GM18867 (cell line): ENCODE data around the gene FBRSL1.

ENCODE experiments used
- ATAC-seq: cut with Tn5 transposase; IDR thresholded peaks from one replicate; pipeline ENCODE4 v1.9.1; 2021; ENCODE audit warnings: mild to moderate bottlenecking, moderate library complexity; ENCODE audit not compliant: unreplicated experiment

Gene FBRSL1

DNA sequence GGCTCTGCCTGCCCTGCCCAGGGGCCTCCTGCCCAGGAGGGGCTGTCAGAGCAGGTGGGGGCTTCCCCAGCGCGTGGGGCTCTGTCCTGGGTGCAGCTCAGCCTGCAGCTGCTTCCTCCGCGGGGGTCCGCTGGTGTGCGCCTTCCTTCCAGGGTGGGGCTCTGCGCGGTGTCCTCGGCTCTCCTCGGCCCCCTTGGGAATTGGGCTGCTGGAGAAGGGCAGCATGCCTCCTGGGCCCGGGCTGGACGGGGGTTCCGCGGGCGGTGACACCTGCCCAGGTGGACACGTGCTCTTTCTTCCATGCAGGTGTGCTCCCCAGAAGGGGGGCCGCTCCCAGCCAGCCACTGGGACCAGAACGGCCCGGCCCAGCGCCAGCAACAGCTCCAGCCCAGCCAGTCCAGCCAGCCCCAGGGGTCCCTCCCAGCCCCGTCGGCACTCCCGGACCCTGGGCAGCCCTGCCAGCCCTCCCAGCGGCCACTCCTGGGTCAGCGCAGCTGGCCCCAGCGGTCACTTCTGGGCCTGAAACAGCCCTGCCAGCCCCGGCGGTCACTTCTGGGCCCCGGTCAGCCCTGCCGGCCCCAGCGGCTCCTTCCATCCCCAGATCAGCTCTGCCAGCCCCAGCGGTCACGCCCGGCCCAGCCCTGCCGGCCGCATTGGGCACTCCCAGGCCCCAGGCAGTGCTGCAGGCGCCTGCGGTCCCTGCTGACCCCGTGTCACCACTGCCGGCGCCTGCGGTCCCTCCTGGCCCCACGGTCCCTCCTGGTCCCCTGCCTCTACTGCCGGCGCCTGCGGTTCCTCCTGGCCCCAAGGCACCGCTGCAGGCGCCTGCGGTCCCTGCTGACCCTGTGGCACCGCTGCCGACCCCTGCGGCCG lies 19.1 kb downstream of the FBRSL1 start:
- no peak for ATAC-seq

DNA sequence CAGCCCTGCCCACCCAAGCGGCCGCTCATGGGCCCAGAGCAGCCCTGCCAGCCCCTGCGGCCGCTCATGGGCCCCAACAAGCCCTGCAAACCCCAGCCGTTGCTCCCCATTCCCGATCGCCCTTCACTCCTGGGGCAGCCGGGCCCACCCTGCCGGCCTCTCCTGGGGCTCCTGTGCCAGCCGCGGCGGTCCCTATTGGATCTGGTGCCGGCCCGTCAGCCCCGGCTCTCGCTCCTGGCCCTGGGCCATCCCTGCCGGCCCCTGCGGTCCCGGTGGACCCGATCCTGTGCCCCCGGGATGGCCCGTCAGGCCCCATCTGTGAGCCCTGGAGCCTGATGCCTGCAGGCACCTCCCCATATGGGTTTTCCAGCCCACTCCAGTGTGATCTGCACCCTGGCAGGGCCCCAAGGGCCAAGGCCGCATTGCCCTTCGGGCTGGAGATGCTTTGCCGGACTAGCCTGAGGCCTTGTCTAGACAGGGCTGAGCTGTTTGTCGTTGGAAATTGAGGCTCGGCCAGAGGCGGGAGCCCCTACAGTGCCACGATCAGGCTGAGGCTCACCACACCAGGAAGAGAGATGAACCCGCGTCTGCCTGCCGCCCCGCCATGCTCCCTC lies 20.3 kb downstream of the FBRSL1 start:
- no peak for ATAC-seq

DNA sequence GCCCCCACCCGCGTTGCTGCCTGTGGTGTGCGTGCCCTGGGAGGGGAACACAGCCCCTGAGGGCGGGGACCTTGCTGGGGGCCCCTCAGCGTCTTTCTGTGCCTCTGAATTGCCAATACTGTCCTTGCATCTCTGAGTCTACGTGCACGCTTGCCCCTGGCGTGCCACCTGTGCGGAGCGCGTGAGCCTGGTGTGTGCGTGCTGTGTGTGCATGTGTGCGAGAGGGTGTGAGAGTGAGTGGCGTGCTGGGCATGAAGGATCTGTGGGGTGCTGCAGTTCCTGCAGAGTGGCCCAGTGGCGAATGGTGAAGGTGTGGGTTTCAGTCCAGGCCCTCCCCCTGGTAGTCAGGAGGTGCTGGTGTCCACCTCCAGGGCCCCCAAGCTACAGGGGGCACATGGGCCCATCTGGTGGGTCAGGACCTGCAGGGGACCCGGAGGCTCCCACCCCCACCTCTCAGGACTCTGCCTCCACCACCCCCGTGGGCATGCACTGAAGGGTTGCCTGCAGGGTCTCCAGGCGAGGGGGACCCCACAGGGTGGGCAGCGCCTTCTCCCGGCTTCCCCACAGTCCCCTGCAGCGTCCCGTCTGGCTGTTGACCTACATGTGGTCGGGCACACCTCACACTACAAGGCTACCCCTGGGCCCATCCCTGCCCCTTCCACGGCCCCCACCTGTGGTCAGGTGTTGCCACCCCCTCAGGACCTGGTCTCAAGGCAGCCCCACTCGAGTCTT lies 21.0 kb downstream of the FBRSL1 start:
- no peak for ATAC-seq

DNA sequence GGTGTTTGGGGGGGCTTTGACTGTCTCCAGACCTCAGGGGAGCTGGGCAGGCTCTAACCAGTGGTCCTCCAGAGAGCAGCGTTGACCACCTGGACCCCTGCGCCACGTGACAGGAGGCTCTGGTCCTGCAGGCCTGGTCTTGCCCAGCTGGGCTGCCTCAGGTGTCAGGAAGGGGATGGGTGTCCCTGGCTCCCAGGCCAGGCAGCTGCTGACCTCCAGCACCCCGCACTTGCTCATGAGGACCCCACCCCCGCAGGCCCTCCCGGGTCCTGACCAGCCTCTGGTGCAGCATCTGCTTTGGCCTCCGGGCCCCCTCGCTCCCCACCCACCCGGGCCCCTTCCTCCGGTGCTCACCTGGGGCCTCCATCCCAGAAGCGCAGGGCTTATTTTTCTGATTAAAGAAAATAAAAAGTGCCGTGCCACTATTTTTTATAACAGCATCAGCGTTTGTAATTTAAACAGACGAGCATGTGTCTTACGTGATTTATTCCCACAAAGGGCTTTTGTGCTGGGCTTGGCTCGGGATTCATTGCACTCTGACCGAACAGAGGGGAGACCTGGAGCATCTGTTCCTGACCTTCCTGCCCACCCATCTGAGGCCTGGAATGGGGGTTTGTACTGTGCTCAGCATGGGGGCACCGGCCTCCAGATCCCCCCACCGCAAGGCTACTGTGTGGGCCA lies 21.7 kb downstream of the FBRSL1 start:
- no peak for ATAC-seq

DNA sequence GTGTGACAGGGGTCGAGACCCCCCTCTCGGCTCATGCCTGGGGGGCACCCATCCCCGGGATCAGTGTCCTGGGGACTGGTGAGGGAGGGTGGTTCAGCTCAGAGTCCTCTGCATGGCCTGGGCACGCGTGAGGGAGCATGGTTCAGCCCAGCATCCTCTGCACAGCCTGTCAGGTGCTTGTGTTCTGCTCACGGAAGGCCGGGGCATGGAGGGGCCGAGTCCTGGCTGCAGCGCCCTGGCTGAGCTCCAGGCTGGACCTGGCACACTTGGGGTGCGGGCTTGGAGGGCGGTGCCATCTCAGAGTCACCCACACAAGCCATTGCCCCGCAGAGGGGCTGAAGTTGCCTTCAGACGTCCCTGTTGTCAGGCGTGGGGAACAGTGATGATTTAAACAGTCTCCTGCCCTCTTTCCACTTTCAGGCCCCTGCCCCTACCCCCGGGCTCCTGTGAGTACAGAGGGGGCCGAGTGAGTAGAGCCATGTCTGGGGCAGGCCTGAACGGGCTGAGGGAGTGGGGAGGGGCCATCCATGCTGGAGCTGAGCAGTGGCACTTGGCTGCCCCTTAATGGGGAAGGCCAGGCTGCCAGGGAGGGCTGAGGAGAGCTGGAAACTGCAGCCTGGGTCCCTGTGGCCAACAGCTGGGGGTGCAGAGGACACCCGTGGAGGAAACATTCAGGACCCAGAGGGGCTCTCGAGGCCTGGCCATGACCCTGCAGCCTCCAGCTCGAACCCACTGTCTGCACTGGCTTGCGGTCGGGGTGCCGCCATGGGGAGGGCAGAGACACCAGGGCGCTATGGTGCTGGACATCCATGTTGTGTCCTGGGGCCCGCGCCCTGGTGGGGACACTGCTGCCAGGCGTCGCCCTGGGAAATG lies 22.5 kb downstream of the FBRSL1 start:
- no peak for ATAC-seq

DNA sequence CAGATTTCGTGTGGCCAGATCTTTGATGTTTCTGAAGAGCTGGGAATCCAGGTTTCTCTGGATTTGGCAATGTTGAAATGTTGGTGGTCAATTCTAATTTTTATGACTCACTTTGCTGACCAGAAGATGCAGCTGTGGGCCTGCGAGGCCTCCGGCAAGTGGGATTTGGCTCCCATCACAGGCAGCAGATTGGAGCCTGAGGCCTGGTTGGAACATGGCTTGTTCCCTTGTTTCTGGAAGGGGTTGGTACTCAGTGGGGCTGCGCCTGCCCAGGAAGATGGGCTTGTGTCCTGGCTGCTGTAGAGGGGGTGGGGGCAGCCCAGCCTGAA lies 23.1 kb downstream of the FBRSL1 start:
- no peak for ATAC-seq

DNA sequence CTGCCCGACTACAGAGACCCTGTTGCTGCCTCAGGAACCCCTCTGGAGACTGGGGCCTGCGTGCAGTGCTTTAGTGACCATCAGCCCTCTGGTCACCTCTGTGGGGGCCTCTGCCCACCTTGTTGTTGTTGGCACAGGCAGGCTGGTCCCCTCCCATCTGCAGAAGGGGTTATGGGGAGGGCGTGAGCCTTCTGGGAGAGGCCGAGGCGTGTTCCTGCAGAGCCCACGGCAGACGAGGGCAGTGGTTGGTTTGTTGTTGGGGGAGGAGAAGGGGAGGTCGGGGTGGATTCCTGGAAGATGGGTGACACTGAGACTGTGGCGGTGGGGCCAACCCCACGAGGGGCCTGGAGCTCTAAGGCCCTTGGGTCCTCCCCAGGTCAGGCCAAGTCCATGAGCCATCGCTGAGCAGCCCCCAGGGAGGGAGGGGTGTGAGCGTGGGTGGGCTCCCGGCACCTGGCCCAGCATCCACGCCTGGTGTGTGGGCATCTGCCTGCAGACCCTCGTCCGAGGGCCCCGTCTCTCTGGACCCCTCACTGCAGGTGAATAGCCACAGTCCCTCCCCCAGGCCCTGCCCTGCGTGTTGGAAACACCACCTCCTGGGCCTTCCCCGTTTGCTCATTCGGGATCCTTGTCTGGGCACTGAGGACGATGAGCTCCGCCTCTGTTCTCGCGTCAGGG lies 23.6 kb downstream of the FBRSL1 start:
- no peak for ATAC-seq

DNA sequence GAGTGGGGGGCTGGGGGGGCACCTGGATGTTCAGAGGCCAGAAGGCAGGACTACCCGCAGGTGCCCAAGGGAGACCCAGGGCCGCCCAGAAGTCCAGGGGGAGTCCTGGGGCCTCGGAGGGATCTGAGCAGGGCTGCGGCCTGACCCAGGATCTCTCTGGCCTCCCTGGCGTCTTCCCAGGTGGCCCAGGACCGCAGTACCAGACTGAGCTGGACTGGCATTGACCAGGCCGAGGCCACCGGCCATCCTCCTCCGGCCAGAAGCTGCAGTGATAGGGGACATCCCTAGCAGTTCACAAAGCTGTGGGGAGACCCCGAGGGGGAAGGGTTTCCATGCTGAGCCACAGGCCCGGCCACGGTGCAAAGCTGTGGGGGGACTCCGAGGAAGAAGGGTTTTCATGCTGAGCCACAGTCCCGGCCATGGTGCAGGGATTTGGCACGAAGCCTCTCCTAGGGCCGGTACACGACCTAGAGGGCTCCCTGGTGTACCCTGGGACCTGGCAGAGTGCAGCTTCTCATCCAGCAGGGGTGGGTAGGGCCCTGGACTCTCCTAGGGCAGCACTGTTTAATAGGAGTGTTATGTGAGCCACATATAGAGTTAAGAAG lies 24.4 kb downstream of the FBRSL1 start:
- ATAC-seq = no peak

DNA sequence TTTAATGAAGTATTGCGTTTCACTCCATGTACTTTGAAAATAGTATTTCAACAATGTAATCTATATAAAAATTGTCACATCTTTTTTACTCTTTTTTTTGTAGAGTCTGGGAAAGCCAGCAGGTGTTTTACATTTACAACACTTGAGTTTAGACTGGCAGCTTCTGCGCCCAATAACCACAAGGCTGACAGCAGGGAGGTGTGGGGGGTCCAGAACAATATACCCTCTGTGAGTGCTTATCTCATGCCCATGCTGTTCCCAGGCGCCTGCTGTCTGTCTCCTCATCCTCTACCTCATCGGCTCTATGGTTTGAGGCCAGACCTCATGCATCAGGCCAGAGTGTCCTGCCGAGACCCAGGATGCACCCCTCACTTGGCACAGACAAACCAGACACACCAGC lies 24.9 kb downstream of the FBRSL1 start:
- ATAC-seq = no peak

DNA sequence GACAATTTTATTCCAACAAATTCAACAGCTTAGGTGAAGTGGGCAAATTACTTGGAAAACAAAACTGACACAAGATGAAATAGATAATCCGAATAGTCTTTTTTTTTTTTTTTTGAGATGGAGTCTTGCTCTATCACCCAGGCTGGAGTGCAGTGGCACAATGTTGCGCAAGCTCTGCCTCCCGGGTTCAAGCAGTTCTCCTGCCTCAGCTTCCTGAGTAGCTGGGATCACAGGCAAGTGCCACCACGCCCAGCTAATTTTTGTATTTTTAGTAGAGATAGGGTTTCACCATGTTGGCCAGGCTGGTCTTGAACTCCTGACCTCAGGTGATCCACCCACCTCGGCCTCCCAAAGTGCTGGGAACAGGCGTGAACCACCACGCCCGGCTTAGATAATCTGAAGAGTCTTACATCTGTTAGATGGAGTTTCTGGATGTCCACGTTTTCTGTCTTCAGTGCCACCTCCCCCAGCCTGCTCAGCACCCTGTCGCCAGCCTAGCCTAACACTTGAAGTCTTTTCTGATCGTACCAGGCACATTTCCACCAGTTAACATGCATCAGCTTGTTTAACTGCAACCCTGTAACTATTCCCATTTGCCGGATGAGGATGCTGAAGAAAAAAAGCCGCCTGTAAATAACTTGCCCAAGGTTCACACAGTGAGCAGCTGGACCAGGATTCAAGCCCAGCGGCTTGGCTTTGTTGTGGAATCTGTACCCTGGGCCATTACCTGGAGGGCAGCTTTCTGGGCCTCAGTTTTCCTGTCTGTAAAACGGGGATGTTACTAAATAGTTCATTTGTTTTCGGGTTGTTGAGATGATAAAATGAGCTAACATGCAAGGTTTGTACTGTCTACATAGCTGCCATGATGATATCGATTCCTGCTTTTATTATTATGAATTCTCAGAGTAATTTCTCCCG lies 26.4 kb downstream of the FBRSL1 start:
- no peak for ATAC-seq

DNA sequence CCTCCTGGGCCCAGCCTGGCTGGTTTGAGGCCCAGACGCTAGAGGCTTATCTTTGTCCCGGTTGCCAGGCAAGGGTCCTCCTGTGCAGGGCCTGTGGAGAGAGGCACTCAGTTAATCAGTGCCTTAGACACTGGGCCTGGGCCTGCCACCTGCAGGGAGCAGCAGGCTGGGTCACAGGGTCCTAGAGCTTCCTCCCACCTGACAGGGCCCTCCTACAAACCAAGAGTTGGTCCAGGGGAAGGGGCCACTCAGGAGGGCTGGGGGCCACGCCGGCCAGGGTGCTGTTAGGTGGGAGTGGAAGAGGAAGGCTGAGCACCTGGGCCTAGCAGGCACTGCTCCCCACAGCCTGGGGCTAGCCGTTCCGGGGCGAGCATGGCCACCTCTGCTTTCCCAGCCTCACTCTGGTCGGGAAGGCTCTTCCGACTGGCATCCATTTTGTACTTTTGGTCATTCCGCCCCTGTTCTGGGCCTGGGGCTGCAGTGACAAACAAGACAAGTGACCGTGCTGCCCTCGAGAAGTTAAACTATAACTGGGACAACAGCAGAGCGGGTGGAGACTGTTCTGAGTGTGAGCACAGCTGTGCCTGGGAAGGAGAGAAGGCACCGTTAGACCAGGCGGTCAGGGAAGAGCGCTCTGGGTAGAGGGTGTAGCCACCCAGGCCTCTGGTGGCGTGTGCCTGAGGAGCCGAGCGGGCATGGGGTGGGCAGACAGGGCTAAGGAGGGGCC lies 27.2 kb downstream of the FBRSL1 start:
- no peak for ATAC-seq

DNA sequence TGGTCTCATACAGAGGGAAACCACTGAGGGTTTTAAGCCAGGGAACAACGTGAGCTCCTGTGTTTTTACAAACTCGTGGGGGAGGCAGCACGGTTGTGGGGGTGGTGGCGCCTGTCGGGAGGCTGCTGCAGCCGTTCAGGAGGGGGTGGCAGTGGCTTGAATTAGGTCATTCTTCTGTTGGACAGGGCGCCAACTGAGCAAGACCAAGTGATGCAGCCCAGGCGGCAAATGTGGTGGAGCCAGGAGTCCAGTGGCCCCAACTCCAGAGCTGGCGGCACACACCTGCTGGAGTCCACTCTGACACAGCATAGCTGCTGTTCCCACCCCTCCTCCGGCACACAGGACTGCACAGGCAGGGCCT lies 27.8 kb downstream of the FBRSL1 start:
- no peak for ATAC-seq

DNA sequence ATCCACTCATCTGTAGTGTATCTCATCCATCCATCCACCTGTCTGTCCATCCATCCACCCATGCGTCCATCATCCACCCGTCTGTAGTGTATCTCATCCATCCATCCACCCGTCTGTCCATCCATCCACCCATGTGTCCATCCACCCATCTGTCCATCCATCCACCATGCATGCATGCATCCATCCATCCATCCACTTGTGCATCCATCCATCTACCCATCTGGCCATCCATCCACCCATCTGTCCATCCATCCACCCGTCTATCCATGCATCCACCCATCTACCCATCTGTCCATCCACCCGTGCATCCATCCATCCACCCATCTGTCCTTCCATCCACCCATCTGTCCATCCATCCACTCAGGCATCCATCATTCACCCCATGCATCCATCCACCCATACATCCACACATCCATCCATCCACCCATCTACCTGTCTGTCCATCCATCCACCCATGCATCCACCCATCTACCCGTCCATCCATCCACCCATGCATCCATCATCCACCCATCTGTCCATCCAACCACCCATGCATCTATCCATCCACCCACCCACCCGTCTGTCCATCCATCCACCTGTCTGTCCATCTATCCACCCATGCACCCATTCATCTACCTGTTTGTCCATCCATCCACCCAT lies 28.5 kb downstream of the FBRSL1 start:
- no peak for ATAC-seq

DNA sequence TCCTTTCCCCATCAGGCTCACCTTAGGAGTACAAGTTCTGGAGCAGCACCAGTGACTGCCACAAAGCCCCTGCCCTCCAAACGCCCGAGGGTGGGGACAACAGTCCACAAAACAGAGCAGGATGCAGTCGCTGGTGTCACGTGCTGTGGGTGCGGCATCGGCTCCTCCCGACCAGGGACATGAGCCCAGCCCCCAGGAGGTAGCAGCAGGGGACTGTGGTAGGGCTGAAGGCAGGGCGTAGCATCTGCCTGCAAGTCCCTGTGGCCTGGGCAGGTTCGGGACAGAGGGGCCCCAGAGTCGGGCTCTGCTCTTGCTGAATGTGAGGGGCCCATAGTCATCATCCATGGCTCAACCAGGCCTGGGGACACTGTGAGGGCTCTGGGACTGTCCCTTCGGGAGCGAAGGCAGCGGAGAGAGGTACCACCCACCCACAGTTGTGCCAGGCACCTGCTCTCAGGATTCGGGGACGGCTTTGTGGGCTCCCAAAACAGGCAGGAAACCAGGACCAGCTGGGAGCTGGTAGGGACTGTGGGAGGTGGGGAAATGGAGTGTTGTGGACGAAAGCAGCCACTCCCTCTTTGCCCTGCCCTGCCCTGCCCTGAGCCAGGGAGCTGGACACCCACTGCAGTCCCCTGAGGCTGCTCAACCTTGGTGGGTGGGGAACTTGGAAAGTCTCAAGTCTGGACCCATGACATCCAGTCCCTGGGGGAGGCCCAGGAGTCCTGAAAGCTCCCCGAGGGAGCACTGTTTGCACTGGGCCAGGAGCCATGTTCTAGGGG lies 30.7 kb downstream of the FBRSL1 start:
- ATAC-seq = no peak

DNA sequence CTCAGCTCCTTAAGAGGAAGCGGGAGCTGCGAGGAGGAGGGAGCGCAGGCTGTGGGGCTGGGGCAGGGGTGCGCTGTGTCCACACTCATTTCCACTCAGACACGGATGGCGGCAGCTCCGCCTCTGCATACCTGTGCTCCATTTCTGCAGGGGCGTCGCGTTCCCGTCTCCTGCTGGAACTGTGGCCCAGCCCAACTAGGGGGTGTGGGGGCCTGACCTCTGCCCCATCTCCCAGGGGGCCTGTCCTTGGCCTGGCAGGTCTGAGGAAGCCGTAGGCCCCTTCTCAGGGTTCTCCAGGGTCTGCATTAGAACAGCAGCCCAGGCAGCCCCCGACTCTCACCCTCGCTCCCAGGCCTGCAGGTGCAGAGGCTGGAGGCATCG lies 31.2 kb downstream of the FBRSL1 start:
- ATAC-seq = no peak

DNA sequence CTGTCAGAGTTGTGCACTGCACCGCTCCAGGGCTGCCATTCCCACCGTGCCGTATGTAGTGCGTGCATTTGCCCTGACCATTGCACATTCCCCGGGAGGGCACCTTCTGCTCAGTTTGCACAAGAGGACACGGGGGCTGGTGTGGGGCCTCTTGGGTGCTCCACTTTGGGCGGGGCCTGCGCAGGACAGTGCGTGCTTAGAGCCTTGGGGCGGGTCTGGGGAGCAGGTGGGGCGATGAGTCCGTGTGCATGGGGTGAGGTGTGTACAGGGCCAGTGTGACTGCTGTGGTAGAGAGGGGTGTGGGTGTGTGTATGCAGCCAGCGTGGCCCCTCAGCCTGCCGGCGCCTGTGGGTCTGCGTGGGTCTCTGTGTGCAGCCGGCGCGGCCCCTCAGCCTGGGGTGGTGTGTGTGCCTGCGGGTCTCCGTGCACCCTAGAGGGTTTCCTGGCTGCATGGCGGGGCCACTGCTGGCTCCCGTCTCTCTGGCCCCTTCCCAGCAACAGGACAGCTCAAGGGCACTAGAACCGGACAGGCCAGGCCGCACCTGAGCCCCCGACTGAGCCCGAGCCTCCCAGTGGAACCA lies 31.9 kb downstream of the FBRSL1 start:
- ATAC-seq = no peak
